ENCODE data around the gene GAGE12J. TPM values are rescaled to one million over a fixed set of nuclear protein-coding genes. Genes with fewer than 3 reads are reported as not detected.
A peak's percentile ranks its signal among the peaks of the same experiment; 100 is the strongest.
"Not testable (repeated sequence)": the region's sequence is repeated elsewhere in the genome, so short reads cannot be mapped to it uniquely, and the experiment has no call there.

GAGE12J gene
- total RNA-seq, 1 donor from 2014 or later = not detected

GRCh38 chrX:49323735-49324134, 1.9 kb downstream of the GAGE12J start:
- H3K9me3 Mint-ChIP-seq; H3K4me1 Mint-ChIP-seq (ENCODE audit: low read depth); intact Hi-C loops (cut with micrococcal nuclease); H3K4me3 Mint-ChIP-seq (ENCODE audit: low read depth); H3K36me3 Mint-ChIP-seq (ENCODE audit: low read depth); DNase-seq (ENCODE audit: low spot score); H3K27me3 Mint-ChIP-seq (ENCODE audit: low read depth); H3K27ac Mint-ChIP-seq: not testable (repeated sequence)

GRCh38 chrX:49330421-49330820, 8.6 kb downstream of the GAGE12J start:
- H3K27ac Mint-ChIP-seq; H3K9me3 Mint-ChIP-seq; H3K4me3 Mint-ChIP-seq (ENCODE audit: low read depth); intact Hi-C loops (cut with micrococcal nuclease); H3K4me1 Mint-ChIP-seq (ENCODE audit: low read depth); H3K27me3 Mint-ChIP-seq (ENCODE audit: low read depth); H3K36me3 Mint-ChIP-seq (ENCODE audit: low read depth); DNase-seq (ENCODE audit: low spot score): not testable (repeated sequence)

- H3K27ac Mint-ChIP-seq; DNase-seq (ENCODE audit: low spot score); H3K9me3 Mint-ChIP-seq; H3K4me3 Mint-ChIP-seq (ENCODE audit: low read depth); intact Hi-C loops (cut with micrococcal nuclease); H3K27me3 Mint-ChIP-seq (ENCODE audit: low read depth); H3K36me3 Mint-ChIP-seq (ENCODE audit: low read depth); H3K4me1 Mint-ChIP-seq (ENCODE audit: low read depth): not testable (repeated sequence)
Observed at GRCh38 chrX:49331282-49331681, 9.4 kb downstream of the GAGE12J start, which contains the start of gene GAGE13. GAGE13 (plus strand) TSS chrX:49331582; CDS start chrX:49332738, 1,156 bp downstream.

- H3K9me3 Mint-ChIP-seq; H3K4me1 Mint-ChIP-seq (ENCODE audit: low read depth); H3K36me3 Mint-ChIP-seq (ENCODE audit: low read depth); H3K27ac Mint-ChIP-seq; H3K4me3 Mint-ChIP-seq (ENCODE audit: low read depth); H3K27me3 Mint-ChIP-seq (ENCODE audit: low read depth); intact Hi-C loops (cut with micrococcal nuclease): not testable (repeated sequence)
- peak; percentile 16 for DNase-seq (ENCODE audit: low spot score)
Observed at GRCh38 chrX:49331841-49332240, 10.0 kb downstream of the GAGE12J start.

GRCh38 chrX:49341449-49341848, 19.6 kb downstream of the GAGE12J start:
- H3K4me3 Mint-ChIP-seq (ENCODE audit: low read depth); DNase-seq (ENCODE audit: low spot score); H3K27ac Mint-ChIP-seq; intact Hi-C loops (cut with micrococcal nuclease); H3K9me3 Mint-ChIP-seq; H3K4me1 Mint-ChIP-seq (ENCODE audit: low read depth); H3K27me3 Mint-ChIP-seq (ENCODE audit: low read depth); H3K36me3 Mint-ChIP-seq (ENCODE audit: low read depth): not testable (repeated sequence)

GRCh38 chrX:49344496-49345175, 22.8 kb downstream of the GAGE12J start:
- DNase-seq (ENCODE audit: low spot score); H3K4me1 Mint-ChIP-seq (ENCODE audit: low read depth); H3K9me3 Mint-ChIP-seq; H3K27ac Mint-ChIP-seq; H3K27me3 Mint-ChIP-seq (ENCODE audit: low read depth); H3K4me3 Mint-ChIP-seq (ENCODE audit: low read depth); H3K36me3 Mint-ChIP-seq (ENCODE audit: low read depth); intact Hi-C loops (cut with micrococcal nuclease): not testable (repeated sequence)

GRCh38 chrX:49345402-49345801, 23.6 kb downstream of the GAGE12J start:
- H3K4me1 Mint-ChIP-seq (ENCODE audit: low read depth); H3K4me3 Mint-ChIP-seq (ENCODE audit: low read depth); H3K9me3 Mint-ChIP-seq; intact Hi-C loops (cut with micrococcal nuclease); H3K27ac Mint-ChIP-seq; H3K36me3 Mint-ChIP-seq (ENCODE audit: low read depth); DNase-seq (ENCODE audit: low spot score); H3K27me3 Mint-ChIP-seq (ENCODE audit: low read depth): not testable (repeated sequence)

GRCh38 chrX:49346150-49346549, 24.3 kb downstream of the GAGE12J start:
- H3K4me1 Mint-ChIP-seq (ENCODE audit: low read depth); DNase-seq (ENCODE audit: low spot score); H3K27ac Mint-ChIP-seq; H3K27me3 Mint-ChIP-seq (ENCODE audit: low read depth); H3K4me3 Mint-ChIP-seq (ENCODE audit: low read depth); H3K36me3 Mint-ChIP-seq (ENCODE audit: low read depth); intact Hi-C loops (cut with micrococcal nuclease); H3K9me3 Mint-ChIP-seq: not testable (repeated sequence)

Other genes starting within 250 kb of the GAGE12J start
- gene PRAF2, start 248.0 kb upstream of the GAGE12J start, total RNA-seq = 14.2 and 14.4 TPM in 2 replicates
- gene WDR45, start 242.2 kb upstream of the GAGE12J start, total RNA-seq = 37.9 and 43.5 TPM in 2 replicates
- gene GPKOW, start 198.3 kb upstream of the GAGE12J start, total RNA-seq = 25.8 and 26.3 TPM in 2 replicates
- 1.6 and 2.1 TPM in 2 replicates for gene MAGIX, start 159.3 kb upstream of the GAGE12J start, total RNA-seq
- 112 and 116 TPM in 2 replicates for gene PLP2, start 150.1 kb upstream of the GAGE12J start, total RNA-seq
- gene PRICKLE3, start 135.7 kb upstream of the GAGE12J start, total RNA-seq = 24.5 and 26.9 TPM in 2 replicates
- gene SYP, start 121.8 kb upstream of the GAGE12J start, total RNA-seq = 3.8 and 4.3 TPM in 2 replicates
- gene CACNA1F, start 88.7 kb upstream of the GAGE12J start, total RNA-seq = 0.23 and 0.32 TPM in 2 replicates
- gene CCDC22, start 86.6 kb upstream of the GAGE12J start, total RNA-seq = 30.2 and 32.0 TPM in 2 replicates
- 28.9 and 29.4 TPM in 2 replicates for gene FOXP3, start 57.3 kb upstream of the GAGE12J start, total RNA-seq
- 7.9 and 10.1 TPM in 2 replicates for gene PPP1R3F, start 52.2 kb upstream of the GAGE12J start, total RNA-seq
- gene GAGE10, start 18.4 kb upstream of the GAGE12J start, total RNA-seq = not detected in 2 replicates
- gene GAGE13, start 9.5 kb downstream of the GAGE12J start, total RNA-seq = not detected in 2 replicates
- not detected in 2 replicates for gene GAGE12C, start 210.1 kb downstream of the GAGE12J start, total RNA-seq
- not detected in 2 replicates for gene GAGE12D, start 219.7 kb downstream of the GAGE12J start, total RNA-seq
- gene GAGE12E, start 229.3 kb downstream of the GAGE12J start, total RNA-seq = not detected in 2 replicates
- not detected in 2 replicates for gene GAGE12F, start 238.8 kb downstream of the GAGE12J start, total RNA-seq
- gene GAGE12G, start 248.4 kb downstream of the GAGE12J start, total RNA-seq = not detected in 2 replicates

Measured in activated T-helper 2 cell treated with anti-CD3 and anti-CD28 coated beads, Interferon-gamma antibody, Interleukin-2, Interleukin-4, amounts not matched to agents 10 μg/mL and 5 μg/mL and 100 μg/mL, durations not matched to agents 14 hours and 24 hours and 36 hours (primary cell).